Amniotic epithelial cell (primary cell): ENCODE data around the gene MYRFL.
A peak's percentile ranks its signal among the peaks of the same experiment; 100 is the strongest.
"Not testable (repeated sequence)": the region's sequence is repeated elsewhere in the genome, so short reads cannot be mapped to it uniquely, and the experiment has no call there.

Experiments used
- DNase-seq: peaks from one replicate; pipeline ENCODE4 v3.0.0-alpha.2; 2010; ENCODE audit warnings: low read depth

The MYRFL gene

DNA sequence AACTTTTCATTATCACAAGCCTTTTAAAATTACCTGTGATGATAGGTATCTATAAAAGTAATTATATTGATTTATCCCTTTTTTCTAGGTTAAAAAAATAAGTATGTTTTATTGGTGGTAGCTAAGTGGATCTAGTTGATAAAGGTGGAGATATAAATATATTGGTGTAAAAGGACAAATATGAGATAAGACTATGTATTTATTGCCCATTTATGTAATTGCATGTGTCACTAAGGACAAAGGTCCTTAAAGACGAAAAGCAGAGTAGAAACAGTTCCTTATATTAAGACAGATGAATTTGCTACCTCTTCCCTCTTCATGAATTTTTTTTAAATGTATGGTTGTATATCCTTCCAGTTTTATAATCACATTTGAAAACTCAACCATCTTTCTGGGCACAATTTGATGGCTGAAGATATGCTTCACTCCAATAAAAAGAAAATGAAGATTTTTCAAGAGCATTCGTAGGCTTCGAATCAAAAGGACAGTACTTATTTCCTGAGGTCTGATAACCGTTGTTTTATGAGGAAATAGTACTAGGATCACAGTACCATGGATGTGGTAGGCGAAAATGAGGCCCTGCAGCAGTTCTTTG, at the start of gene MYRFL:
Gene MYRFL (plus strand): TSS at position 262 of the 595 bp plus-strand sequence. CDS start 291 bp downstream, at position 553.
- DNase-seq, result no peak

- peak; percentile 40 for DNase-seq
Measured at GRCh38 chr12:69779928-69780327, 45.1 kb upstream of the MYRFL start.

GRCh38 chr12:69783365-69783764, 41.7 kb upstream of the MYRFL start:
- no peak for DNase-seq

DNA sequence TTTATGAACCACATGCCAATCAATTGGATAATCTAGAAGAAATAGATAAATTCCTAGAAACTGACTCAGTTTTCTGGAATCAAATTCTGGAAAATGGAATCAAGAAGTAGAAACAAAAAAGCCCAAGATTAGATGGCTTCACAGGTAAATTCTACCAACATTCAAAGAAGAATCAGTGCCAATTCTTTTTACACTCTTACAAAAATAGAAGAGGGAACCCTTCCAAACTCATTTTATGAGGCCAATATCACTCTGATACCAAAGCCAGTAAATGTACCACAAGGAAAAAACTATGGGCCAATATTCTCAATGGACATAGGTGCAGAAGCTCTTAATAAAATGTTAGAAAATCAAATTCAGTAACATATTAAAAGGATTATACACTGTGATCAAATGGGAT, 35.7 kb upstream of the MYRFL start:
- no peak for DNase-seq

- DNase-seq, result no peak
Measured at GRCh38 chr12:69792533-69792932, 32.5 kb upstream of the MYRFL start.

DNA sequence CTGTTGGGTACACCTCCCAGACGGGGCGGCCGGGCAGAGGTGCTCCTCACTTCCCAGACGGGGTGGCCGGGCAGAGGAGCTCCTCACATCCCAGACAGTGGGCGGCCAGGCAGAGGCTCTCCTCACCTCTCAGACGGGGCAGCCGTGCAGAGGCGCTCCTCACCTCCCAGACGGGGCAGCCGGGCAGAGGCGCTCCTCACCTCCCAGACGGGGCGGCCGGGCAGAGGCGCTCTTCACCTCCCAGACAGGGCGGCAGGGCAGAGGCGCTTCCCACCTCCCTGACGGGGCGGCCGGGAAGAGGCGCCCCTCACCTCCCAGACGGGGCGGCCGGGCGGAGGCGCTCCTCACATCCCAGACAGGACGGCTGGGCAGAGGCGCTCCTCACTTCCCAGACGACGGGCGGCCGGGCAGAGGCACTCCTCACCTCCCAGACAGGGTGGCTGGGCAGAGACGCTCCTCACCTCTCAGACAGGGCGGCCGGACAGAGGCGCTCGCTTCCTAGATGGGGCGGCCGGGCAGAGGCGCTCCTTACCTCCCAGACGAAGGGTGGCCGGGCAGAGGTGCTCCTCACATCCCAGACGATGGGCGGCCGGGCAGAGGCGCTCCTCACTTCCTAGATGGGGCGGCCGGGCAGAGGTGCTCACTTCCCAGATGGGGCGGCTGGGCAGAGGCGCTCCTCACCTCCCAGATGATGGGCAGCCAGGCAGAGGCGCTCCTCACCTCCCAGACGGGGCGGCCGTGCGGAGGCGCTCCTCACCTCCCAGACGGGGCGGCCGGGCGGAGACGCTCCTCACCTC, 17.7 kb upstream of the MYRFL start:
- not testable (repeated sequence) for DNase-seq

GRCh38 chr12:69810870-69811498, 14.0 kb upstream of the MYRFL start:
- DNase-seq, result no peak

DNA sequence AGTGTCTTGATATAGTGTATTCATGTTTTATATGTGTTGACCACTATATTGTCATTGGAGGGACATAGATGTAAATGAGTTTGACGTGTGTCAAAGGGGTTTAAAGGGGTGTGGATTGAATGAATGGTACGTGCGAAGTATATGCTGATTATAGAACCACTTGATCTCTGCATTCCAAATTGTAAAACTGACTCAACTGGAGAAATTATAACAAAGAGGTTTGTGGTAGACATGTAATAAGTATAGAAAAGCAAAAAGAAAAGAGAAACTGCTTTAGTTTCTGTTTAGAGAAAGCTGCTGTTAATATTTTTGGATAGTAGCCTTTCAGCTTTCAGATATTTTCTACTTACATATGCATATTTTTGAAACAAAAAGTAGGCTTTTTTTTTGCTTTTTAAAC, 8.9 kb upstream of the MYRFL start:
- no peak for DNase-seq

GRCh38 chr12:69821032-69821455, 4.0 kb upstream of the MYRFL start:
- no peak for DNase-seq

- peak; percentile 65 for DNase-seq
Measured at GRCh38 chr12:69821456-69822159, 3.4 kb upstream of the MYRFL start.

- DNase-seq, result no peak
Measured at GRCh38 chr12:69822201-69822860, 2.7 kb upstream of the MYRFL start.

GRCh38 chr12:69824028-69824427, 999 bp upstream of the MYRFL start:
- no peak for DNase-seq

DNA sequence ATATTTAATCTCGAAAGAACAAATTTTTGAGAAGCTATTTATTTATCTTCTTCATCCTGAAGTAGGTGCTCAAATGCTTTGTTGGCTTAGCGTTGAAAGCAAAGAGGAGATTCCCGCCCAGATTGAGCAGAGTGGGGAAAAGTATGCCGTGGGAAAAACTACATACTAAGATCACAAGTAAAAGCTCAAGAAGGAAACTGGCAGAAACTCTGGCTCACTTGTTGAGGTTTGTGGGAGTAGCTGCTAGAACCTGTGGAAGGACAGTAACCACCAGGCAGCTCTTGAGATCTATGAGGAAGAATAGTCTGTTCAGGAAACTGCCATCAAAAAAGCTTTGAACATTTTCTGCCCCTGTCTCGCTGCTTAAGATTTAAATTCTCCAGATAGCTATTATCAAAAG, 3.9 kb downstream of the MYRFL start:
- DNase-seq, result no peak

DNA sequence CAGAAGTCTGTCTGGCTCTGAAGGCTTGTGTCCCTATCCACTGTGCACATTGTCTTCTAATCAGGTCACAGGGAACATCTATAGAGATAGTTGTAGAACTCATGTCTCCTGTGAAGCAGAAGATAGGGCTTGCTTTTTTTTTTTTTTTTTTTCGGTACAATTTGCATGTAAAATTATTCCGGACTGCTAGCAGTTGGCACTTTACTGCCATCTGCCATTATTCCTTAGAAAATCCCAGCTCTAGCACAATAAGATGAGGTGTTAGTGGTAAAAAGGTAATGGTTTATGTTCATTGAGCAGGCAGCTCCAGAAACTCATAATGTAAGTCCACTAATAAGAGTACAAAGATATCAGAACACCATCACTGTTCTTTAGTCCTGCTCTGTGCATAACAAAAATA, 8.7 kb downstream of the MYRFL start:
- no peak for DNase-seq

DNA sequence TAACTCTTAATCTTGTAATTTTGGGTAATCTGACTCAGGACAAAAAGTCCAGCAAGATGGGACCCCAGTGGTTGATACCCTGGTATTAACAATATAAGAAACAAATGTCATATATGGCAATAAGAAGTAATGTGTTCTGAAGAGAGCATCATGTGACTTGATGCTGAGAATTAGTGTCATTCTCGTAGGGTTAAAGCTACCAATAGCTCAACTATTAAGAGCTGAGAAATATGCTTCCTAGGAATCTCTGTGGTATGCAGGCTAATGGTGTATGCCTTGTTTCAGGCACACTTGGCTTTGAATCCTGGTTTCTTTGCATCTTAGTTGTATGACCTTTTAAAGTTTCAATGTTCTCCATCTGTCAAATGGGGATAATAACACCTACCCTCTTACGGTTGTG, 9.1 kb downstream of the MYRFL start:
- DNase-seq, result no peak

DNA sequence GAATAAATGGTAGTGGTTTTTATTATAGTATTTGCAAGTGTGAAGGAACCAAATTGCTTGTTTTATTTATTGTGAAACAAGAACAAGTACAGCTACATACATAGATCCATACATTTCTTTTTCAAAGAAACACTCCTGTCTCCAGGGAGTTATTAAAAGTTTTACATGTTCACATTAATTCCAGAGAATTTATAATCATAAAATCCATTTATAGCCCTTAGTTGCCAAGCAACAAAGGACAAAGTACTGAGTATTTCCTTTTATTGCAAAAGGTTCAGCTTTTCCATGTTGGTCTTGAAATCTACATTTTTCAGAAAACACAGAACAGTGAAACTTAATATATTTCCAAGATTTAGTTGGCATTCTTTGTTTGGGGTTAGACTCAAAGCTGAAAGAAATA, 9.5 kb downstream of the MYRFL start:
- DNase-seq, result no peak

GRCh38 chr12:69835081-69835480, 10.1 kb downstream of the MYRFL start:
- DNase-seq, result no peak

DNA sequence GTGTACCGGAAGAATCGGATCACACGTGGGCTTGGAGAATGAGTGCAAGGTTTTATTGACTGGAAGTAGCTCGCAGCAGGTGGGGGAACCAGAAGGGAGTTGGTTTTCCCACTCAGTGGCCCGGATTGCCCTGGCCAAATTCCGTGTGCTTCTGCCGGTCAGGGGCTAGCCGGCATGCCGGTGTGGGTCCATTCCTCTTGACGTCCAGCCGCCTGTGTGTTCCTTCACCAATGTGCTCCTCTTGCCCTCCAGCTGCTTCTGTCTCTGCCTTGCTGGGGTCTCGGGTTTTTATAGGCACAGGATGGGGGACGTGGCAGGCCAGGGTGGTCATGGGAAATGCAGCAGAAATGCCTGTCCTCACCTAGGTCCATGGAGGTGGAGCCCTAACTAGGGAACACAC, 11.0 kb downstream of the MYRFL start:
- no peak for DNase-seq

GRCh38 chr12:69837191-69837590, 12.2 kb downstream of the MYRFL start:
- DNase-seq, result no peak

- no peak for DNase-seq
Measured at GRCh38 chr12:69837657-69838415, 12.8 kb downstream of the MYRFL start.

DNA sequence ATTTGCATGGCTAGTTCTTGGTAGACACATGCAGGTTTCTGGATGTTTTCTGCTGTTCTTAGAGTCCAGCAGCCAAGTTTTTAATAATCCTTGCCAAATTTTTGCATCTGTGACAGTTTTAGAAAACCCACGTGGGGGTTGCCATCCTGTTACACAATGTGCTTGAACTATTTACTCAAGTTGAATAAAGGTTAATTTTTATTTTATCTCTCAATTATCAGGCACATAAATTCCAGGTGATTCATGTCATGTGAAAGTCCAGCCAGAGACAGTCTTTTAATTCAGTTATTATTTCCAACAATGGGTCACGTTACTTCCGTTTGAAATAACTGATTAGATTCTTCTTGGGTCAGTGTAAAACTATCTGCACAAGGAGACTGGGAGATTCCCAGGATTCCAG, 15.7 kb downstream of the MYRFL start:
- DNase-seq, result no peak
